ENCODE results near the gene RPL35A.
"Not testable (repeated sequence)": the region's sequence is repeated elsewhere in the genome, so short reads cannot be mapped to it uniquely, and the experiment has no call there.

DNA sequence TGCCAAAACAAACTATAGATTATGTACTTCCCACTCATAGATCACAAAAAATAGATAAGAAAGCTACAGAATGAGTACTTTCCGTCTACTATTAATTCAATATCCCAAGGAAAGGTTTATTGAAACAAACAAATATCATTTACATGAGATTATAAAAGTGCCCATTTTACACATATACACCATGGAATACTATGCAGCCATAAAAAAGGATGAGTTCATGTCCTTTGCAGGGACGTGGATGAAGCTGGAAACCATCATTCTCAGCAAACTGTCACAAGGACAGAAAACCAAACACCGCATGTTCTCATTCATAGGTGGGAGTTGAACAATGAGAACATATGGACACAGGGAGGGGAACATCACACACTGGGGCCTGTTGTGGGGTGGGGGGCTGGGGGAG, 22.4 kb upstream of the RPL35A start:
- not testable (repeated sequence) for TF ChIP-seq YY1 (IDR thresholded peaks at IDR 0.05; ENCODE audit: insufficient read depth, insufficient read length); SUZ12 (IDR thresholded peaks at IDR 0.05; ENCODE audit: extremely low read depth, insufficient read depth, insufficient read length)
